Stimulated activated naive CD8-positive, alpha-beta T cell treated with anti-CD3 and anti-CD28 coated beads, Interleukin-15, amount 100 ng/mL, for 72 hours (primary cell): ENCODE results near the gene PNPLA3.
A peak's percentile ranks its signal among the peaks of the same experiment; 100 is the strongest.

Source experiments
- ATAC-seq: fragments of 150-1000 bp; cut with Tn5 transposase; 2 replicates; pipeline ENCODE4 v1.10.0; 2021; ENCODE audit warnings: mild to moderate bottlenecking, moderate library complexity
- DNase-seq, 2 donors: peaks; one replicate each; pipeline ENCODE4 v3.0.0; 2021 to 2022
- H3K27ac Mint-ChIP-seq, 2 donors: one replicate each; pipeline ENCODE4 v1.8.0; 2022; ENCODE audit warnings: mild to moderate bottlenecking in 2 of 2, mixed read lengths in 2 of 2, moderate library complexity in 2 of 2
- H3K27me3 Mint-ChIP-seq: one replicate; pipeline ENCODE4 v1.8.0; 2022; ENCODE audit warnings: mixed read lengths
- H3K4me1 Mint-ChIP-seq: one replicate; pipeline ENCODE4 v1.8.0; 2022; ENCODE audit warnings: mild to moderate bottlenecking, mixed read lengths
- H3K4me3 Mint-ChIP-seq, 2 donors: one replicate each; pipeline ENCODE4 v1.8.0; 2022; ENCODE audit warnings: mild to moderate bottlenecking in 2 of 2, mixed read lengths in 2 of 2, moderate library complexity in 1 of 2
- H3K9me3 Mint-ChIP-seq, 2 donors: one replicate each; pipeline ENCODE4 v1.8.0; 2022; ENCODE audit warnings: mixed read lengths in 2 of 2

The PNPLA3 gene

GRCh38 chr22:43956805-43957463 lies 33.3 kb downstream of the PNPLA3 start:
- Mint-ChIP-seq H3K9me3 (no peaks in the 10 kb centered on the region), H3K27me3 (peaks cover 6% of the 10 kb centered on the region), H3K4me1 (peaks cover 41% of the 10 kb centered on the region), H3K27ac (no peak overlapping the region), H3K4me3 (peak overlapping the region; percentile 91 to 98)
- no peak for ATAC-seq
- DNase-seq, result no peak

- no peak for DNase-seq
- H3K4me1 Mint-ChIP-seq, result peaks cover 41% of the 10 kb centered on the region
Observed at GRCh38 chr22:43957871-43958270, 34.3 kb downstream of the PNPLA3 start.

GRCh38 chr22:43964314-43964857 lies 40.8 kb downstream of the PNPLA3 start:
- ATAC-seq (no peak), DNase-seq (no peak)
- H3K9me3 Mint-ChIP-seq, result no peaks in the 10 kb centered on the region
- no peak overlapping the region for H3K27ac Mint-ChIP-seq
- peaks cover 10% of the 10 kb centered on the region for H3K4me1 Mint-ChIP-seq
- H3K4me3 Mint-ChIP-seq, result no peak overlapping the region
- no peaks in the 10 kb centered on the region for H3K27me3 Mint-ChIP-seq

More at GRCh38 chr22:43957871-43958270, 34.3 kb downstream of the PNPLA3 start:
- Mint-ChIP-seq H3K27me3 (no peaks in the 10 kb centered on the region), H3K4me3 (no peak overlapping the region), H3K27ac (no peak overlapping the region), H3K9me3 (no peaks in the 10 kb centered on the region)
- no peak for ATAC-seq

- no peak overlapping the region for H3K4me3 Mint-ChIP-seq
- no peaks in the 10 kb centered on the region for H3K4me1 Mint-ChIP-seq
- H3K27me3 Mint-ChIP-seq, result no peaks in the 10 kb centered on the region
- DNase-seq (no peak), ATAC-seq (no peak)
- H3K9me3 Mint-ChIP-seq, result no peaks in the 10 kb centered on the region
- H3K27ac Mint-ChIP-seq, result no peak overlapping the region
Observed at GRCh38 chr22:43967069-43967468, 43.5 kb downstream of the PNPLA3 start.

GRCh38 chr22:43968614-43969013 lies 45.0 kb downstream of the PNPLA3 start:
- Mint-ChIP-seq H3K27ac (no peak overlapping the region), H3K4me3 (no peak overlapping the region), H3K27me3 (no peaks in the 10 kb centered on the region), H3K9me3 (no peaks in the 10 kb centered on the region), H3K4me1 (no peaks in the 10 kb centered on the region)
- ATAC-seq (no peak), DNase-seq (no peak)

- ATAC-seq, result no peak
- no peaks in the 10 kb centered on the region for H3K27me3 Mint-ChIP-seq
- no peak overlapping the region for H3K27ac Mint-ChIP-seq
- no peaks in the 10 kb centered on the region for H3K9me3 Mint-ChIP-seq
- no peaks in the 10 kb centered on the region for H3K4me1 Mint-ChIP-seq
- no peak overlapping the region for H3K4me3 Mint-ChIP-seq
- no peak for DNase-seq
Observed at GRCh38 chr22:43969021-43969878, 45.6 kb downstream of the PNPLA3 start.

GRCh38 chr22:43969989-43970755 lies 46.6 kb downstream of the PNPLA3 start:
- Mint-ChIP-seq H3K27ac (no peak overlapping the region), H3K4me1 (no peaks in the 10 kb centered on the region), H3K27me3 (no peaks in the 10 kb centered on the region), H3K4me3 (no peak overlapping the region), H3K9me3 (no peaks in the 10 kb centered on the region)
- no peak for ATAC-seq
- no peak for DNase-seq

GRCh38 chr22:43971112-43971511 lies 47.5 kb downstream of the PNPLA3 start:
- no peak overlapping the region for H3K27ac Mint-ChIP-seq
- no peaks in the 10 kb centered on the region for H3K27me3 Mint-ChIP-seq
- ATAC-seq (no peak), DNase-seq (no peak)
- no peak overlapping the region for H3K4me3 Mint-ChIP-seq
- no peaks in the 10 kb centered on the region for H3K9me3 Mint-ChIP-seq
- no peaks in the 10 kb centered on the region for H3K4me1 Mint-ChIP-seq

GRCh38 chr22:43972931-43973462 lies 49.4 kb downstream of the PNPLA3 start:
- Mint-ChIP-seq H3K4me3 (no peak overlapping the region), H3K27ac (no peak overlapping the region), H3K4me1 (no peaks in the 10 kb centered on the region), H3K27me3 (no peaks in the 10 kb centered on the region), H3K9me3 (no peaks in the 10 kb centered on the region)
- DNase-seq, result no peak
- no peak for ATAC-seq

GRCh38 chr22:43974028-43974545 lies 50.5 kb downstream of the PNPLA3 start:
- ATAC-seq (no peak), DNase-seq (no peak)
- Mint-ChIP-seq H3K27me3 (no peaks in the 10 kb centered on the region), H3K9me3 (no peaks in the 10 kb centered on the region), H3K27ac (no peak overlapping the region), H3K4me1 (no peaks in the 10 kb centered on the region), H3K4me3 (no peak overlapping the region)

- DNase-seq (no peak), ATAC-seq (no peak)
- H3K4me3 Mint-ChIP-seq, result no peak overlapping the region
- no peaks in the 10 kb centered on the region for H3K9me3 Mint-ChIP-seq
- H3K4me1 Mint-ChIP-seq, result no peaks in the 10 kb centered on the region
- H3K27me3 Mint-ChIP-seq, result no peaks in the 10 kb centered on the region
- H3K27ac Mint-ChIP-seq, result no peak overlapping the region
Observed at GRCh38 chr22:43975041-43975440, 51.4 kb downstream of the PNPLA3 start.

- no peak overlapping the region for H3K27ac Mint-ChIP-seq
Observed at GRCh38 chr22:43976861-43977795, 53.5 kb downstream of the PNPLA3 start.

GRCh38 chr22:43978558-43978957 lies 55.0 kb downstream of the PNPLA3 start:
- Mint-ChIP-seq H3K27me3 (no peaks in the 10 kb centered on the region), H3K27ac (no peak overlapping the region)
- ATAC-seq, result no peak

More at GRCh38 chr22:43976861-43977795, 53.5 kb downstream of the PNPLA3 start:
- no peaks in the 10 kb centered on the region for H3K9me3 Mint-ChIP-seq
- no peaks in the 10 kb centered on the region for H3K27me3 Mint-ChIP-seq
- no peak overlapping the region for H3K4me3 Mint-ChIP-seq
- DNase-seq (no peak), ATAC-seq (no peak)
- no peaks in the 10 kb centered on the region for H3K4me1 Mint-ChIP-seq

GRCh38 chr22:43980579-43980978 lies 57.0 kb downstream of the PNPLA3 start:
- no peak overlapping the region for H3K4me3 Mint-ChIP-seq
- DNase-seq (no peak), ATAC-seq (no peak)
- H3K27ac Mint-ChIP-seq, result no peak overlapping the region
- H3K27me3 Mint-ChIP-seq, result no peaks in the 10 kb centered on the region
- H3K4me1 Mint-ChIP-seq, result no peaks in the 10 kb centered on the region
- no peaks in the 10 kb centered on the region for H3K9me3 Mint-ChIP-seq

More at GRCh38 chr22:43978558-43978957, 55.0 kb downstream of the PNPLA3 start:
- Mint-ChIP-seq H3K4me1 (no peaks in the 10 kb centered on the region), H3K9me3 (no peaks in the 10 kb centered on the region), H3K4me3 (no peak overlapping the region)
- no peak for DNase-seq
